Activated CD4-positive, alpha-beta T cell treated with anti-CD3 and anti-CD28 coated beads, Interleukin-2, amount 50 U/mL, for 1 hour (primary cell): ENCODE measurements around the gene NOL11.
"Not testable (repeated sequence)": the region's sequence is repeated elsewhere in the genome, so short reads cannot be mapped to it uniquely, and the experiment has no call there.

Experiments used
- DNase-seq: peaks from one replicate; pipeline ENCODE4 v3.0.0-alpha.2; 2020

The NOL11 gene

GRCh38 chr17:67756766-67757165 is 39.0 kb downstream of the NOL11 start:
- not testable (repeated sequence) for DNase-seq

DNA sequence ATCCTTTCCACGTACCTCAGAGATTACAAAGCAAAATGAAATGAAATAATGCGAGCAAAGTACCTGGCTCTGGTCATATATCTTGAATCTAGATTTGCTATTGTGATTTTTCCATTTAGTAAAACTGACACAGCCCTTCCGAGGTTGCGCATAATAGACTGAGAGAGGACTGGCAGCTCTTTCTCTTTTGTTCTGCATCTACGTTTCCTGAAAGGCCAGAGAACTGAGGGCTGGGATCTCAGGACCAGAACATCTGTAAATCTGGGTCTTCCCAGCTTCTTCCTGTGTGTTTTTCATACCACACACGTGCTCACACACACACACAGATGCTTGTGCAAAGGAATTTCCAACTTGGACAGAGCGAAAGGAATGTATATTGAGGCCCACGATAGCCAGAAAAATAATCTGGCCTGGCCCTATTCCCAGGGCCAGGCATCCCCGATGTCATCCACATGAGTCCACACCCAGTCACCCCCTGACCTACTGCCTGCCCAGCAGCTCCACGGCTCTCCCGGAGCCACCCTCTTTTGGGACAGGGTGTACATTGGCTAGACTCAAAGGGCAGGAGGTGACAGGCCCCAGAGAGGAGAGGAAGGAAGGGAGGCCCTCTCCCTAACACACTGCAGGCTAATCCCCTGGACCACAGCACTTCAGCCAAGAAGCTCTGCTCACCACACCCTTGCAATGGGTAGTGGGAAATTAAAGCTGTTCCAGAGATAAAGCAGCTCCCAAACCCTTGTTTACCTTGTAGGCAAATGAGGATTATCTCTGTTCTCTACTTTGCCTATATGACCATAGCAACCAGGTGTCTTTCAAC is 41.8 kb downstream of the NOL11 start:
- DNase-seq = no peak

GRCh38 chr17:67765623-67766022 is 47.9 kb downstream of the NOL11 start:
- DNase-seq = no peak

GRCh38 chr17:67769231-67769630 is 51.5 kb downstream of the NOL11 start:
- no peak for DNase-seq

GRCh38 chr17:67770539-67770938 is 52.8 kb downstream of the NOL11 start:
- DNase-seq = no peak

DNA sequence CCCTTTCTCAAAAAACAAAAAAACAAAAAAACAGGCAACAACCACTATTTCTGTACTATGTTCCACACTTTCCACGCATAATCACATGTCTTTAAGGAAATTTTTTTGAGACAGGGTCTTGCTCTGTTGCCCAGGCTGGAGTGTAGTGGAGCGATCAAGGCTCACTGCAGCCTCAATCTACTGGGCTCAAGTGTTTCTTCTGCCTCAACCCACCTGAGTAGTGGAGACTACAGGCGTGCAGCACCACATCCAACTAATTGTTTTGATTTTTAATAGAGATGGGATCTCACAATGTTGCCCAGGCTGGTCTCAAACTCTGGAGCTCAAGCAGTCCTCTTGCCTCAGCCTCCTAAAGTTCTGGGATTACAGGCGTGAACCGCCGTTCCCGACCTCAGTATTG is 54.9 kb downstream of the NOL11 start:
- DNase-seq = no peak

- no peak for DNase-seq
Observed at GRCh38 chr17:67773246-67773645, 55.5 kb downstream of the NOL11 start.

DNA sequence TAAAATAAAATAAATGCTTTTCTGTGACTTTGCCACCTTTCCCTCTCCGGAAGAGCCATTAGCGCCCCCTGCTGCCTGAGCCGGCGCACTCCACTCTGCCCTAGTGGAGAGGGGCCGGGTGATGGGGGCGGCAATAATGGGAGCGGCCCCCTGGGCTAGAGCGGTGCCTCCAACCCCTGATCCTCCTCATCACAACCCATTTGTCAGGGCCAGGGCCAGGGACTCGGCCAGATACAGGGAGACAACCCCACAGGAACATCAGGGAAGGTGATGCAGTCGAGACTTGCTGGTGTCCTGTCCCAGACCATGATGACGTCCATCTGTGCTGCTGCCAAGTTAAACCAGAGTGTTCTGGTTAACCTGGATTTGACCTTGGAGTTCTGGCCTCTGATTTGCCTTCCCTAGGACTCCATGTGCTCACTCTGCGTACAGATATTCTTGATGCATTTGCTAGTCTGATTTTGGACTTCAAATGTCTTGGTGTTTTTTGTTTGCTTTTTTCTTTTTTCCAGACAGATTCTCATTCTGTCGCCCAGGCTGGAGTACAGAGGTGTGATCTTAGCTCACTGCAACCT is 61.4 kb downstream of the NOL11 start:
- DNase-seq = peak; percentile 26

GRCh38 chr17:67784364-67785121 is 66.8 kb downstream of the NOL11 start:
- DNase-seq = no peak

DNA sequence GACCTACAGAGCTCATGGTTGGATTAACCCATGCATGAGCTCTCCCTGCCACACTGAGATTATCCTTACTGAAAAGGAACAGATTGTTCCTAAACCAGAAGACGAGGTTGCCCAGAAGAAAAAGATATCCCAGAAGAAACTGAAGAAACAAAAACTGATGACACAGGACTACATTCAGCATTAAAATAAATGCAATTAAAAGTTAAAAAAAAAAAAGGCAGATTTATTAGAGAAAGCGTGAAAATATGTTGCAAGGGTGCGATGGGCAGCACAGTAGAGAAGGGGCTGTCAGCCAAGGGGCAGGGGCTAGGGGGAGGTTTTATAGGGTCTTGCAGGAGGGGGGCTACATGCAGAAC is 67.4 kb downstream of the NOL11 start:
- DNase-seq = no peak

GRCh38 chr17:67785504-67785903 is 67.8 kb downstream of the NOL11 start:
- no peak for DNase-seq
